ENCODE data around the gene YY1.
"Not testable (repeated sequence)": the region's sequence is repeated elsewhere in the genome, so short reads cannot be mapped to it uniquely, and the experiment has no call there.

YY1 gene

GRCh38 chr14:100295376-100296105, 56.6 kb downstream of the YY1 start:
- no peak for TF ChIP-seq CTCF (conservative IDR thresholded peaks at IDR 0.05; ENCODE audit: low read depth)
- no peak overlapping the region for H3K27ac ChIP-seq
- CTCF ChIA-PET: interaction anchor here (0.6 to 1.8 kb wide), 2 partner anchors 9 to 330 kb away, joined by 5 to 7 read pairs; no protein-coding TSS in a partner anchor
- no peak for DNase-seq (ENCODE audit: low spot score)
- POLR2A ChIA-PET (ENCODE audit: low non-redundant PET): no interaction called here

- no peak for DNase-seq (ENCODE audit: low spot score)
- ChIA-PET POLR2A (ENCODE audit: low non-redundant PET) (no interaction called here), CTCF (interaction anchor here (0.6 to 1.8 kb wide), 2 partner anchors 10 to 330 kb away, joined by 5 to 7 read pairs; no protein-coding TSS in a partner anchor)
- H3K27ac ChIP-seq: no peak overlapping the region
- no peak for TF ChIP-seq CTCF (conservative IDR thresholded peaks at IDR 0.05; ENCODE audit: low read depth)
Observed at GRCh38 chr14:100296106-100296651, 57.2 kb downstream of the YY1 start.

- DNase-seq (ENCODE audit: low spot score); POLR2A ChIA-PET (ENCODE audit: low non-redundant PET); CTCF ChIA-PET: not testable (repeated sequence)
- peak overlapping the region; percentile 41 for H3K27ac ChIP-seq
Observed at GRCh38 chr14:100296729-100297128, 57.8 kb downstream of the YY1 start.

- H3K27ac ChIP-seq: peak overlapping the region; percentile 41
- no peak for TF ChIP-seq CTCF (conservative IDR thresholded peaks at IDR 0.05; ENCODE audit: low read depth)
- ChIA-PET CTCF (interaction anchor here (0.6 kb wide), 1 partner anchor 12 kb away, joined by 4 read pairs; no protein-coding TSS in a partner anchor), POLR2A (ENCODE audit: low non-redundant PET) (no interaction called here)
- no peak for DNase-seq (ENCODE audit: low spot score)
Observed at GRCh38 chr14:100297320-100298300, 58.7 kb downstream of the YY1 start.

GRCh38 chr14:100298551-100299237, 59.8 kb downstream of the YY1 start:
- POLR2A ChIA-PET (ENCODE audit: low non-redundant PET): no interaction called here
- no peak for TF ChIP-seq CTCF (conservative IDR thresholded peaks at IDR 0.05; ENCODE audit: low read depth)
- no peak for DNase-seq (ENCODE audit: low spot score)
- H3K27ac ChIP-seq: peak overlapping the region; percentile 41; the same call in 1 of the 2 replicates
- CTCF ChIA-PET: interaction anchor here (0.6 to 1.2 kb wide), 2 partner anchors 79 to 347 kb away, joined by 4 to 6 read pairs; no protein-coding TSS in a partner anchor

- no peak overlapping the region for H3K27ac ChIP-seq
- no peak for TF ChIP-seq CTCF (conservative IDR thresholded peaks at IDR 0.05; ENCODE audit: low read depth)
- POLR2A ChIA-PET (ENCODE audit: low non-redundant PET): no interaction called here
- CTCF ChIA-PET: interaction anchor here (0.6 to 1.2 kb wide), 2 partner anchors 79 to 346 kb away, joined by 4 to 6 read pairs; no protein-coding TSS in a partner anchor
- DNase-seq (ENCODE audit: low spot score): no peak
Observed at GRCh38 chr14:100299238-100299560, 60.3 kb downstream of the YY1 start.

All from RWPE1 (cell line).